GM19397 (cell line): Measurements from ENCODE around the gene RHO.
A peak's percentile ranks its signal among the peaks of the same experiment; 100 is the strongest.
"Not testable (repeated sequence)": the region's sequence is repeated elsewhere in the genome, so short reads cannot be mapped to it uniquely, and the experiment has no call there.

Source experiments
- ATAC-seq: cut with Tn5 transposase; IDR thresholded peaks from one replicate; pipeline ENCODE4 v1.9.1; 2021; ENCODE audit warnings: mild to moderate bottlenecking, moderate library complexity; ENCODE audit not compliant: unreplicated experiment

Gene RHO

GRCh38 chr3:129528589-129529100, at the start of gene RHO:
Gene RHO, plus strand, starts transcription at chr3:129528639. Its CDS starts 95 bp downstream, at chr3:129528734.
- no peak for ATAC-seq

- ATAC-seq: not testable (repeated sequence)
Measured at GRCh38 chr3:129481225-129481765, 47.1 kb upstream of the RHO start.

GRCh38 chr3:129481766-129482332, 46.6 kb upstream of the RHO start:
- ATAC-seq: no peak

- no peak for ATAC-seq
Measured at GRCh38 chr3:129482721-129483120, 45.7 kb upstream of the RHO start.

GRCh38 chr3:129483870-129484269, 44.6 kb upstream of the RHO start:
- no peak for ATAC-seq

GRCh38 chr3:129485146-129485545, 43.3 kb upstream of the RHO start:
- ATAC-seq: not testable (repeated sequence)

- ATAC-seq: no peak
Measured at GRCh38 chr3:129485721-129486663, 42.4 kb upstream of the RHO start.

- no peak for ATAC-seq
Measured at GRCh38 chr3:129486664-129487035, 41.8 kb upstream of the RHO start.

- no peak for ATAC-seq
Measured at GRCh38 chr3:129487183-129487867, 41.1 kb upstream of the RHO start.

GRCh38 chr3:129487868-129488335, 40.5 kb upstream of the RHO start:
- not testable (repeated sequence) for ATAC-seq

GRCh38 chr3:129489258-129489657, 39.2 kb upstream of the RHO start:
- ATAC-seq: not testable (repeated sequence)

- peak; percentile 77 for ATAC-seq
Measured at GRCh38 chr3:129490273-129490675, 38.2 kb upstream of the RHO start.

GRCh38 chr3:129491077-129491476, 37.4 kb upstream of the RHO start:
- ATAC-seq: not testable (repeated sequence)

- ATAC-seq: no peak
Measured at GRCh38 chr3:129491794-129492193, 36.6 kb upstream of the RHO start.

- ATAC-seq: no peak
Measured at GRCh38 chr3:129492691-129493090, 35.7 kb upstream of the RHO start.

- no peak for ATAC-seq
Measured at GRCh38 chr3:129493206-129493605, 35.2 kb upstream of the RHO start.

GRCh38 chr3:129494499-129494898, 33.9 kb upstream of the RHO start:
- ATAC-seq: not testable (repeated sequence)

GRCh38 chr3:129495006-129495639, 33.3 kb upstream of the RHO start:
- not testable (repeated sequence) for ATAC-seq

- not testable (repeated sequence) for ATAC-seq
Measured at GRCh38 chr3:129497876-129498275, 30.6 kb upstream of the RHO start.
